KMS-11 (cell line): ENCODE results near the gene P2RX2.

Experiments
- H2AFZ ChIP-seq: fragments of 200-600 bp; sonication (generic); 2 replicates; pipeline ENCODE4 v1.6.1; 2016; ENCODE audit warnings: antibody characterized with exemption, mixed run types, low read depth
- H3K27ac ChIP-seq: fragments of 200-600 bp; sonication (generic); 2 replicates; pipeline ENCODE4 v1.6.1; 2016; ENCODE audit warnings: mild to moderate bottlenecking, mixed run types
- H3K27me3 ChIP-seq: fragments of 200-600 bp; sonication (generic); 2 replicates; pipeline ENCODE4 v1.6.1; 2017; ENCODE audit warnings: mild to moderate bottlenecking, low read depth, mixed run types, moderate library complexity; ENCODE audit not compliant: insufficient read depth
- H3K36me3 ChIP-seq: fragments of 200-600 bp; sonication (generic); 2 replicates; pipeline ENCODE4 v1.6.1; 2017; ENCODE audit warnings: mild to moderate bottlenecking, mixed run types; ENCODE audit not compliant: insufficient read depth
- H3K4me1 ChIP-seq: fragments of 200-600 bp; sonication (generic); 2 replicates; pipeline ENCODE4 v1.6.1; 2016; ENCODE audit warnings: mild to moderate bottlenecking, low read depth, mixed run types; ENCODE audit not compliant: poor library complexity, severe bottlenecking
- H3K4me2 ChIP-seq: fragments of 200-600 bp; sonication (generic); 2 replicates; pipeline ENCODE4 v1.7.0; 2016; ENCODE audit warnings: mild to moderate bottlenecking, mixed run types
- H3K4me3 ChIP-seq: fragments of 200-600 bp; sonication (generic); IDR thresholded peaks from 2 replicates; pipeline ENCODE4 v1.6.1; 2017; ENCODE audit warnings: low read depth, low read length, mixed read lengths; ENCODE audit not compliant: insufficient read depth
- H3K79me2 ChIP-seq: fragments of 200-600 bp; sonication (generic); 2 replicates; pipeline ENCODE4 v1.6.1; 2016; ENCODE audit warnings: low read depth, mixed run types; ENCODE audit not compliant: insufficient read depth
- H3K9ac ChIP-seq: fragments of 200-600 bp; sonication (generic); 2 replicates; pipeline ENCODE4 v1.6.1; 2016; ENCODE audit warnings: mild to moderate bottlenecking, mixed run types
- H4K20me1 ChIP-seq: fragments of 200-600 bp; sonication (generic); 2 replicates; pipeline ENCODE4 v1.6.1; 2016; ENCODE audit warnings: mild to moderate bottlenecking, mixed run types; ENCODE audit not compliant: insufficient read depth
- TF ChIP-seq, protein P1 (sequence below): fragments of 200-600 bp; sonication (generic); conservative IDR thresholded peaks from 2 replicates; pipeline ENCODE4 v1.6.1; 2017; ENCODE audit warnings: low read depth, mild to moderate bottlenecking, antibody characterized with exemption, low read length, moderate library complexity, mixed read lengths

The P2RX2 gene

DNA sequence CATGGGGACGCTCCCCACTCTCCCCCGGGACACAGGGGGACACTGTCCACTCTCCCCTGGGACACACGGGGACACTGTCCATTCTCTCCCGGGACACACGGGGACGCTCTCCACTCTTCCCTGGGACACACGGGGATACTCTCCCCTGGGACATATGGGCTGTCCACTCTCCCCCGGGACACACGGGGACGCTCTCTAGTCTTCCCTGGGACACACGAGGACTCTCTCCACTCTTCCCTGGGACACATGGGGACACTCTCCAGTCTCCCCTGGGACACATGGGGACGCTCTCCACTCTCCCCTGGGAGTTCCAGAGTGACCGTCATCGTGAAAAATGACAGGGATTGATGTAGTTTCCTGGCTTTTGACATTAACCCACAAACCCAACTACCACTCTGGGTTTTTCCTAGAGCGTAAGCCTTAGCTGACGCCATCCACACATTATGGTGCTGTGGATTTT lies 3.0 kb upstream of the P2RX2 start:
- H3K79me2 ChIP-seq = no peaks in the 10 kb centered on the region
- H3K4me1 ChIP-seq = no peaks in the 10 kb centered on the region
- H4K20me1 ChIP-seq = no peaks in the 10 kb centered on the region
- no peaks in the 10 kb centered on the region; the same call in 1 of the 2 replicates for H3K27me3 ChIP-seq
- H3K4me2 ChIP-seq = no peak overlapping the region
- H3K36me3 ChIP-seq = no peaks in the 10 kb centered on the region
- H2AFZ ChIP-seq = no peak overlapping the region
- no peak overlapping the region for H3K27ac ChIP-seq
- TF ChIP-seq, protein P1, sequence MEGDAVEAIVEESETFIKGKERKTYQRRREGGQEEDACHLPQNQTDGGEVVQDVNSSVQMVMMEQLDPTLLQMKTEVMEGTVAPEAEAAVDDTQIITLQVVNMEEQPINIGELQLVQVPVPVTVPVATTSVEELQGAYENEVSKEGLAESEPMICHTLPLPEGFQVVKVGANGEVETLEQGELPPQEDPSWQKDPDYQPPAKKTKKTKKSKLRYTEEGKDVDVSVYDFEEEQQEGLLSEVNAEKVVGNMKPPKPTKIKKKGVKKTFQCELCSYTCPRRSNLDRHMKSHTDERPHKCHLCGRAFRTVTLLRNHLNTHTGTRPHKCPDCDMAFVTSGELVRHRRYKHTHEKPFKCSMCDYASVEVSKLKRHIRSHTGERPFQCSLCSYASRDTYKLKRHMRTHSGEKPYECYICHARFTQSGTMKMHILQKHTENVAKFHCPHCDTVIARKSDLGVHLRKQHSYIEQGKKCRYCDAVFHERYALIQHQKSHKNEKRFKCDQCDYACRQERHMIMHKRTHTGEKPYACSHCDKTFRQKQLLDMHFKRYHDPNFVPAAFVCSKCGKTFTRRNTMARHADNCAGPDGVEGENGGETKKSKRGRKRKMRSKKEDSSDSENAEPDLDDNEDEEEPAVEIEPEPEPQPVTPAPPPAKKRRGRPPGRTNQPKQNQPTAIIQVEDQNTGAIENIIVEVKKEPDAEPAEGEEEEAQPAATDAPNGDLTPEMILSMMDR = no peak
- no peak overlapping the region for H3K9ac ChIP-seq
- no peak overlapping the region for H3K4me3 ChIP-seq

DNA sequence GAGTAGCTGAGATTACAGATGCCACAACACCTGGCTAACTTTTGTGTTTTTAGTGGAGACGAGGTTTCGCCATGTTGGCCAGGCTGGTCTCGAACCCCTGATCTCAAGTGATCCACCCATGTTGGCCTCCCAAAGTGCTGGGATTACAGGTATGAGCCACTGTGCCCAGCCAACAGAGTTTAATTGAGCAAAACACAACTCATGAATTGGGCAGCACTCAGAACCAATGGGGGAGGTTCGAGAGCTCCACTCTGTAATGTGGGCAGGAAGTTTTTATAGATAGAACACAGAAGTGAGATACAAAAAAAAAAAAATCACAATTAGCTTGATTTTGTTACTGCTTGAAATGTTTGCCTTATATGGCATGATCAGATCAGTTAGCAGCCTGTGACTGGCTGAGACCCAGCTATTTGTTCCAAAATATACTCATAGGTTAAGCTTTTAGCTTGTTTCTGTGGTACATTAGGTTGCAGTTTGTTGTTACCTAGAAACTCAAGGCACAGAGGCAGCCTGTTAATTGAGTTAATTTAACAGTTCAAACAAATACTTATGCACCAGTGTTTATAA lies 1.4 kb upstream of the P2RX2 start:
- TF ChIP-seq, protein P1 = no peak
- no peak overlapping the region for H3K9ac ChIP-seq
- no peaks in the 10 kb centered on the region for H4K20me1 ChIP-seq
- no peak overlapping the region for H3K4me3 ChIP-seq
- H3K4me2 ChIP-seq = no peak overlapping the region
- no peaks in the 10 kb centered on the region for H3K79me2 ChIP-seq
- H3K27me3 ChIP-seq = no peaks in the 10 kb centered on the region
- no peak overlapping the region for H3K27ac ChIP-seq
- H3K4me1 ChIP-seq = no peaks in the 10 kb centered on the region
- no peaks in the 10 kb centered on the region for H3K36me3 ChIP-seq
- no peak overlapping the region for H2AFZ ChIP-seq

DNA sequence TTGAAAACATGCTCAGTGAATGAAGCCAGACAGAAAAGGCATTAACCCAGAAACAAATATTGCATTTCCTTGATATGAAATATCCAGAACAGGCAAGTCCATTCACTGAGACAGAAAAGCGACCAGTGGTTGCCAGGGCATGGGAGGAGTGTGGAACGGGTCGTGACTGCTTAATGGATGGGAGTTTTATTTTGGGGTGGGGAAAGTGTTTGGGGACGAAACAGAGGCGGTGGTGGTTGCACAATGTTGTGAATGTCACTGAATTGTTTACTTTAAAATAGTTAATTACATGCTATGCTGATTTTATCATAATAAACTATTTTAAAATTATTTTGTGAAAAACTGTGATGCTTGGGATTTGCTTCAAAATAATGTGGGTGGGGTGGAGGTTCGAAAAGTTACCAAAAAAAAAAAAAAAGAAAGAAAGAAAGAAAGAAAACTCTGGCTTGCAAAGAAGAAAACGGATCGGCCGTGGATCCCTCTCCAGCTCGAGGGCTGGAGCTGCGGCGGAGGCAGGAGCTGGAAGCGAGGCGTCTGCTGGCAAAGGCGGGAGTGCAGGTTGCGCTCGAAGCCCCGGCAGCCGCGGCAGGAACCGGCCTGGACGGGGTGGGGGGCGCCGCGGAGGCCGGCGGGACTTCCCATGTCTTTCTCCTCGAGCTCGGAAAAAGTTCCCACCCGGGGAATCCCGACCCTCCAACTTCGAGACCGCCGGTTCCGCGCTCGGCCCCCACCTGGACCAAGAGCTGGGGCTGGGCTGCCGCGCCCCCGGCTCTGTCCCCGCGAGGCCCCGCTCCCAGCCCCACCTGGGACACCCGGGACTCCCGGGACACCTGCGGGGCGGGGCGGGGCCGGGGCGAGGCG lies 524 bp upstream of the P2RX2 start:
- H3K4me1 ChIP-seq = no peaks in the 10 kb centered on the region
- H3K4me2 ChIP-seq = no peak overlapping the region
- no peaks in the 10 kb centered on the region for H3K27me3 ChIP-seq
- no peaks in the 10 kb centered on the region for H3K36me3 ChIP-seq
- H3K9ac ChIP-seq = no peak overlapping the region
- no peaks in the 10 kb centered on the region for H4K20me1 ChIP-seq
- H2AFZ ChIP-seq = no peak overlapping the region
- TF ChIP-seq, protein P1 = no peak
- H3K4me3 ChIP-seq = no peak overlapping the region
- no peak overlapping the region for H3K27ac ChIP-seq
- H3K79me2 ChIP-seq = no peaks in the 10 kb centered on the region

DNA sequence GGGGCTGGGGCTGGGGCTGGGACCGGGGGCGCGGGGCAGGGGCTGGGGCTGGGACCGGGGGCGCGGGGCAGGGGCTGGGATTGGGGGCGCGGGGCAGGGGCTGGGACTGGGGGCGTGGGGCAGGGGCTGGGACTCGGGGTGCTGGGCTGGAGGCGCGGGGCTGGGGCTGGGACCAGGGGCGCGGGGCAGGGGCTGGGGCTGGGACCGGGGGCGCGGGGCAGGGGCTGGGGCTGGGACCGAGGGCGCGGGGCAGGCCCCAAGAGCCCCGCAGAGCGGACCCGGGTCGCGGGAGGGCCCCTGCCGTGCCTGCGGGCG lies 452 bp downstream of the P2RX2 start:
- no peaks in the 10 kb centered on the region for H4K20me1 ChIP-seq
- no peaks in the 10 kb centered on the region for H3K27me3 ChIP-seq
- no peaks in the 10 kb centered on the region for H3K4me1 ChIP-seq
- H3K4me3 ChIP-seq = no peak overlapping the region
- TF ChIP-seq, protein P1 = no peak
- H2AFZ ChIP-seq = no peak overlapping the region
- H3K27ac ChIP-seq = no peak overlapping the region
- no peaks in the 10 kb centered on the region for H3K79me2 ChIP-seq
- no peaks in the 10 kb centered on the region for H3K36me3 ChIP-seq
- H3K9ac ChIP-seq = no peak overlapping the region
- H3K4me2 ChIP-seq = no peak overlapping the region
